IPS-11a (cell line): Measurements from ENCODE around the gene TSEN34.

Source experiments
- H3K4me3 ChIP-seq: one replicate; pipeline ENCODE4 v1.5.1; 2013; ENCODE audit warnings: low read depth, low read length, control low read depth

Gene TSEN34

GRCh38 chr19:54191011-54191810 is at the start of gene TSEN34:
Gene TSEN34, plus strand, starts transcription at chr19:54191308. Its CDS starts 57 bp downstream, at chr19:54191365.
- H3K4me3 ChIP-seq: peak within 1 kb of the TSS; percentile 77

GRCh38 chr19:54141356-54141755 is 49.8 kb upstream of the TSEN34 start:
- no peak overlapping the region for H3K4me3 ChIP-seq

DNA sequence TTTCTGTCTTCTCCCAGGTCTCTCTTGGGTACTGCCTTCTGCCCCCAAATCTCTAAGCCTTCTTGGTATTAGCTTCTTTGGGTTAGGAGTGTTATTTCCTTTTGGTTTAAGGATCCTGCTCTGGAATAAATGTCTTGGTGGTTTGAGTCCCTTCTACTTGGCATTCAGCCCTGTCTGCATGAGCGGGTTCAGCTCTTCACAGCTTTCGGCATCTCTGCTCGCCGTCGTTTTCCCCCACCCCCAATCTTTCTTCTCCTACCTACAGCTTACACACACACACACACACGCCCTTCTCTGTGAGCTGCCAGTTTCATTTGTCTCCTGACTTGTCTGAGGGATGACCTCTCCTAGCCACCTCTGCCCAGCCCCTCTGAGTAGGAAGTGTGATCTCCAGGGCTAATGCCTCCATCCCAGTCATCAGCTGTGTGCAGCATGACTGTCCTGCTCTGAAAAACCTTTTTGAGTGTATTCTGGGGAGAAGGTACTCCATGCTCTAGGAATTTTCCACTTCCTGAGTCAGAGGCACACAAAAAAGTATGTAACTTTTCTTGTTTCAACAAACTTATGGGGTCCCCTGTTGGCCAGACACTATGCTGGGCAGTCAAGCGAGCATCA is 48.8 kb upstream of the TSEN34 start:
- no peak overlapping the region for H3K4me3 ChIP-seq

GRCh38 chr19:54145541-54146158 is 45.5 kb upstream of the TSEN34 start:
- no peak overlapping the region for H3K4me3 ChIP-seq

DNA sequence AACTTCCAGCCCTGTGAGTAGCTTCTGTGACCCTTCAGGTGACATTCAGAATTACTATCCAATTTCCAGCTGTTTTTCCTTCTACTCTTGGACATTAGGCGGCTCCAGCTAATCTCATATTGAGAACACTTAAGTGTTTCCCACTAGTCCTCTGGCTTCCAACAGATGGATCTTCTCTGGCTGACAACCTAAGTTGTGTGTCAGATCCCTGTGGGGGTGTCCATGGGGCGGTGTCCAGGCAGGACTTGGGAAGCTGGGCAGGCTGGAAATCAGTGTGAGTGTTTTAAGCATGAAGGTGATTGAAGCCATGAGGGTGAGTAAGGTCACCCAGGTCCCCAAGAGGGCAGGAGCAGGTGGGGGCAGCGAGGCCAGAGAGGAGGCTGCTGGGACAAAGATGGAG is 43.4 kb upstream of the TSEN34 start:
- no peak overlapping the region for H3K4me3 ChIP-seq

GRCh38 chr19:54148158-54148557 is 43.0 kb upstream of the TSEN34 start:
- no peak overlapping the region for H3K4me3 ChIP-seq

DNA sequence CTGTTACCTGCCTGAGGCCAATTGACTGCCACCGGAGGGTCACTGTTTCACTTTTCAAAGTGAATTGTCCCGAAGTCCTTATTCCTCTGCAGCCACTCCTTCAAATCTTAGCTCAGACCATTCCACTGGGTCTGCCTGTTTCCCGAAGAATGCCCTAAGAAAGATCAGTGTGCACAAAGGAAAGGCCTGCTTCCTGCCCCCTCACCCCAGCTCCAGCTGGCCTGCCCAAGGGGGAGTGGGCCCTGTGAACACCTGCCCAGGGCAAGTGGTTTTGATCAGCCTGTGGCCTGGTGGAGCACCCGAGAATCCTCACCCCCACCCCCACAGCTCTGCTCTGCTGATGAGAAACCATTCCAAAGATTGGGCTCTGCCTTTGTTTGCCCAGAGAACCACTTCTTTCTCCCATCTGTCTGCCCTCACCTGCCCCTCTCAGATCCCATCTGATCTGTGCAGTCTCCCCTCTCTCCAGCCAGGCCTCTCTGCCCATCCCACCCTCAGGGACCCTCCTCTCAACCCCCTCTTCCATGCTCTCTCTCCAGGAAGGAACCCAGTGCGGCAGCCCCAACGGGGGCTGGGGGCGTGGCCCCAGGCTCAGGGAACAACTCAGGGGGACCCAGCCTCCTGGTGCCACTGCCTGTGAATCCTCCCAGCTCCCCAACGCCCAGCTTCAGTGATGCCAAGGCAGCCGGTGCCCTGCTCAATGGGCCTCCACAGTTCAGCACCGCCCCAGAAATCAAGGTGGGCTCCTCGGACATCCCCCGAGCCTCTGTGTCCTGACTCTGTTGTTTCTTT is 41.9 kb upstream of the TSEN34 start:
- no peak overlapping the region for H3K4me3 ChIP-seq

GRCh38 chr19:54151362-54152035 is 39.6 kb upstream of the TSEN34 start:
- no peak overlapping the region for H3K4me3 ChIP-seq

- no peak overlapping the region for H3K4me3 ChIP-seq
These were observed 38.8 kb upstream of the TSEN34 start for GRCh38 chr19:54152267-54152666.

GRCh38 chr19:54152878-54153524 is 38.1 kb upstream of the TSEN34 start:
- H3K4me3 ChIP-seq: no peak overlapping the region

DNA sequence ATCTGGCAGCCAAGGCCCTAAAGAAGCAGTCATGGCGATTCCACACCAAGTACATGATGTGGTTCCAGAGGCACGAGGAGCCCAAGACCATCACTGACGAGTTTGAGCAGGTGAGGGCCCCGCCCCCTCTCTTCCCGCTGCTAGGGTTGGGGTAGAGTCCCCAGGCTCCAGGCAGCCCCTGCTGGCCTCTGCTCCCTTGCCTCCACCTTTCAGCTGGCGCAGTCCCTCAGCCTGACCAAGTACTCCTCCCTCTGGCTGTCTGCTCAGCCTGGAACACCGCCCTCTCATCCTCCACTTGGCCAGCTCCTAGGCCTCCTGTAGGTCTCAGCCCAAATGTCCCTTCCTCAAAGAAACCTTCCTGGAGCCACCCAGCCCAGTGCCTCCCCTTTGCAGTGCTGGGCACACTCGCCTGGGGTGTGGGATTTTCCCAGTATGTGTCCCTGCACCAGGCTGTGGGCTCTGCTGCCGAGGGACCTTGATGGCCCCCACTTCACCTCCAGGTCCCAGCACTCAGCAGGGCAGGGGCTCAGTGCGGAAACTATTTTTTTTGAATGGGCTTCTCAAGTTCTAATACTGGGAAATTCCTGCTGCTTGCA is 37.3 kb upstream of the TSEN34 start:
- H3K4me3 ChIP-seq: no peak overlapping the region

DNA sequence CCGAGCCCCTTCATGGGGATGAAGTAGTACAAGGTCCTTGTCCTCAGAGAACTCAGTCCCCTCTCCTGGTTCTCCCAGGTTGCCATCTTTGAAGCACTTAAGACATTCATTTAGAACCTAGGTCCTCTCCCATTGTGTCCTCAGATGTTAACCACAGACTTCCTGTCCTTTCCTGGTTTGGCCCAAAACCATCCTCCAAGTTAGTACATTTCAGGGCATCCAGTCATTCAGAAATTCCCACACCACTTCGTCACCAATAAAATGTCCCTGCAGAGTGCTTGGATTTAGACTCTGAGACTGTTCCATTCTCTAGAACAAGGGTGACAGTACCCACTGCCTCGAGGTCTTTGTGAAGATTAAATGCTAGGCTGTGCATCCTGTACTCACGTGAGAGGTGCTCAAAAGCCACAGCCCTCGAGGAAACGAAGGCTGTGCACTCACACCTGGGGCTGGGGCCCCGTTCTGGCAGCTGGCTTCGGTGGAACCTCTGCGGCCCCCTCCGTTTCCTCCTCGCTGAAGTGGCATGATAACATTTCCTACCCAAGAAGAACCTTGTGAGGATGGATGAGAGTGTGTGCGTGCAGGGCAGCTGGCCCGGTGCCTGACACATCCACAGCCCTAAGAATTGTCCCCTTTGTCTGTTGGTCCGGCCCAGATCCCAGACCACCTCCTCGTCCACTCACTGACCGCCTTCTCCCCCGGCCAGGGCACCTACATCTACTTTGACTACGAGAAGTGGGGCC is 36.3 kb upstream of the TSEN34 start:
- H3K4me3 ChIP-seq: no peak overlapping the region

- H3K4me3 ChIP-seq: no peak overlapping the region
These were observed 35.4 kb upstream of the TSEN34 start for GRCh38 chr19:54155694-54156093.

GRCh38 chr19:54156490-54156889 is 34.6 kb upstream of the TSEN34 start:
- H3K4me3 ChIP-seq: no peak overlapping the region

DNA sequence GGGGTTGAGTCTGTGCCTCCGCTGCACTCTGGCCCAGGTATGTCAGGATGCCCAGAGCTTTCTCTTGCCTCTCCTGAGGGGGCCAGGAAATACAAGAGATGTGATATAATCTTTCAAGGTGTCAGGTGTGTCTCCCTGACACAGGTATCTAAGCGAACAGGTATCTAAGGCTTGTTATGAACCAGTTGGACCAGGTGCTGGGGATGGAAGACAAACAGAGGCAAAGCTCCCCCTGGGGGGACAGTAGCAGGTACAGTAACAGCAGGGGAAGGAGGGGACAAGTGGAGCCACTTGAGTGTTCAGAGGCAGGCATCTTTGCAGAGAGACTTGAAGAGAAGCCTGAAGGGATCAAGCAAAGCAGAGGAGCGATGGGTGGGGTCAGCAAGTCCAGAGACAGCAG is 34.2 kb upstream of the TSEN34 start:
- H3K4me3 ChIP-seq: no peak overlapping the region

DNA sequence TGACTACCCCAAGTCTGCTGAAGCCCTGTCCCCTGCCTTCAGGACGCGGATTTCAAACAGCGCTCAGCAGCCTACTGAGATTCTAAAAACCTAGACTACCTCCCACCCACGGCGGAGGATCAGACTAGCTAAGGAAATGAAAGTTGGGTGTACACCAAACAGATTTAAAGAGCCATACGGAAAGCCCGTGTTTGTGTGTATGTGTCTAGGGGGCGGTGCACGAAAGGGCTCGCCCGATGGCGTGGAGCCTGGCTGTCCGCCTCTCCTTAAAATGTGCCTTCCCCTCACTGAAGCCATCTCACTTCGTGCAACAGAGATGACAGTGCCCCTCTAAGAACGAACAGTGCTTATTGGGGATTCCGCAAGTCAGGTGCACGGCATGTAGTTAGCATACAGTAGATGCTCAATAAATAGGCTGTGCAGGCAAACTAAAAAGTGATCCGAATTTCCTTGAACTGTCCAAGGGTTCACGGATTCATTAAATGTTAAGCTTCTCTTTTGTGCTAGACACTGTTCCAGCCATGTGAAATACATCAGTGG is 32.2 kb upstream of the TSEN34 start:
- peak overlapping the region; percentile 91 for H3K4me3 ChIP-seq

DNA sequence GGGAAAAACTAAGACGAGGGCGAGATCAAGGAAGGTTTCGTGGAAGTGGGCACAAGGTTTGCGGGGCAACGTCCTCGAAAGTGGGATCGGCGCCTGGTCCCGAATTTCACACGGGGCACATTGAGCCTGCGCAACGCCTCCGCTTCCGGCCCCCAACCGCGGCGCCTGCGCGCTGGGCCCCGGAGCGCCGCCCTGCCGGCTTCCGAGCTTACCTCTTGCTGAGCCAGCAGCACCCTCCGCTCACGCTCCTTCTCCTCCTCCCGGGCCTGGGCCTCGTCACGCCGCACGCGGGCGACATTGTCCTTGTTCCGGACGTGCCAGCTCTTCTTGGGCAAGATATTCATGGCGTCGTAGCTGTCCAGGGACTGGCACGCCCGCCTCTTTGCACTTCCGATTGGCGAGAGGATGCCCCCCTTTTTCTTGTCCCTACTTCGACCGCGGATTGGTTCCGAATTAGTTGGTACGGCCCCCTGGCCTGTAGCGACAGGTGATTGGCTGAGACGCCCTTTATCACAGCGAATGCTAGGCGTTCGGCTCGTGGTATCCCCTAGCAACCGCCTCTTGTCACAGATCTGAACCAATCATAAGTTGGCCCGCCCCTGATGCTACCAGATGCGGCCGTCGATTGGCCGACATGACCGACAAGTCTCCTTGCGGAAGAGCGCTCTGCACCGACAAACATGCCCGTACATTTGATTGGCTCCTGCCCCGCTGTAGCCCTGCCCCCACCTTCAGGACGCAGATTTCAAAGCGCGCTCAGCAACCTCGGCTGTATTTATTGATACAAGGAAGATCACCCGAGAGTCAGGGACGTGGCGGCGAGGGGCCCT is 31.5 kb upstream of the TSEN34 start, which contains the start of gene LENG1:
Gene LENG1, minus strand, starts transcription at position 370 of the 830 bp plus-strand sequence. Its CDS starts 26 bp downstream, at position 344.
- peak within 1 kb of the TSS; percentile 91 for H3K4me3 ChIP-seq
